ENCODE data around the gene C12orf57. TPM values are rescaled to one million over a fixed set of nuclear protein-coding genes. Genes with fewer than 3 reads are reported as not detected.
A peak's percentile ranks its signal among the peaks of the same experiment; 100 is the strongest.

Gene C12orf57
- total RNA-seq, 3 donors from 2014 or later (not counting 1 experiment from before 2014, with no cell fraction given) = 125 to 157 (median 126) TPM

- Histone ChIP-seq H3K27ac (ENCODE audit: low read length) (peak overlapping the region; percentile 96), H3K4me1 (ENCODE audit: control insufficient read depth, insufficient read depth, low read length) (peaks cover 58% of the 10 kb centered on the region), H3K9me3 (ENCODE audit: control insufficient read depth, insufficient read depth, low read length) (no peaks in the 10 kb centered on the region), H3K36me3 (ENCODE audit: control insufficient read depth, insufficient read depth, low read length) (peaks cover 57% of the 10 kb centered on the region), H3K27me3 (ENCODE audit: control insufficient read depth, insufficient read depth, low read length) (no peaks in the 10 kb centered on the region), H3K4me3 (ENCODE audit: low read length) (no peak overlapping the region)
- ATAC-seq = no peak
- peaks cover 36 to 47% of the 10 kb centered on the region in 2 donors for H3K4me1 Mint-ChIP-seq
- H3K27ac Mint-ChIP-seq = peak overlapping the region in 1 of 2 donors; percentile 98
- WGBS (ENCODE audit: insufficient coverage) = 90% methylated on average over 32 of the region's 32 CpGs
- H3K36me3 Mint-ChIP-seq = peaks cover 6% of the 10 kb centered on the region
- H3K27me3 Mint-ChIP-seq (ENCODE audit: low read depth in 2 of 2) = no peaks in the 10 kb centered on the region
- intact Hi-C loops (cut with micrococcal nuclease) = no loop called here
- no peak for TF ChIP-seq CTCF (IDR thresholded peaks at IDR 0.05)
- DNase-seq = no peak
- no peak overlapping the region for H3K4me3 Mint-ChIP-seq
- H3K9me3 Mint-ChIP-seq = no peaks in the 10 kb centered on the region
These were observed 19.4 kb downstream of the C12orf57 start for GRCh38 chr12:6963016-6963731.

- peaks cover 52% of the 10 kb centered on the region for H3K4me1 ChIP-seq (ENCODE audit: control insufficient read depth, insufficient read depth, low read length)
- ATAC-seq (no peak), DNase-seq (no peak)
- no peak overlapping the region for H3K4me3 ChIP-seq (ENCODE audit: low read length)
- TF ChIP-seq CTCF (IDR thresholded peaks at IDR 0.05) = no peak
- no peaks in the 10 kb centered on the region for H3K9me3 ChIP-seq (ENCODE audit: control insufficient read depth, insufficient read depth, low read length)
- H3K36me3 ChIP-seq (ENCODE audit: control insufficient read depth, insufficient read depth, low read length) = peaks cover 58% of the 10 kb centered on the region
- WGBS (ENCODE audit: insufficient coverage) = 88% methylated on average over 17 of the region's 17 CpGs
- no peak overlapping the region for H3K27ac ChIP-seq (ENCODE audit: low read length)
- H3K36me3 Mint-ChIP-seq = peaks cover 6% of the 10 kb centered on the region
- H3K4me3 Mint-ChIP-seq = no peak overlapping the region
- intact Hi-C loops (cut with micrococcal nuclease) = no loop called here
- no peaks in the 10 kb centered on the region for H3K27me3 Mint-ChIP-seq (ENCODE audit: low read depth in 2 of 2)
- peaks cover 32 to 44% of the 10 kb centered on the region in 2 donors for H3K4me1 Mint-ChIP-seq
- no peaks in the 10 kb centered on the region for H3K9me3 Mint-ChIP-seq
- peak overlapping the region; percentile 80 to 82 for H3K27ac Mint-ChIP-seq
- no peaks in the 10 kb centered on the region for H3K27me3 ChIP-seq (ENCODE audit: control insufficient read depth, insufficient read depth, low read length)
These were observed 20.1 kb downstream of the C12orf57 start for GRCh38 chr12:6963791-6964413.

- peaks cover 32 to 43% of the 10 kb centered on the region in 2 donors for H3K4me1 Mint-ChIP-seq
These were observed 20.8 kb downstream of the C12orf57 start for GRCh38 chr12:6964605-6965025.

More at GRCh38 chr12:6964605-6965025, 20.8 kb downstream of the C12orf57 start:
- Histone ChIP-seq H3K27ac (ENCODE audit: low read length) (peak overlapping the region; percentile 38), H3K4me1 (ENCODE audit: control insufficient read depth, insufficient read depth, low read length) (peaks cover 52% of the 10 kb centered on the region), H3K36me3 (ENCODE audit: control insufficient read depth, insufficient read depth, low read length) (peaks cover 60% of the 10 kb centered on the region), H3K27me3 (ENCODE audit: control insufficient read depth, insufficient read depth, low read length) (no peaks in the 10 kb centered on the region), H3K4me3 (ENCODE audit: low read length) (no peak overlapping the region), H3K9me3 (ENCODE audit: control insufficient read depth, insufficient read depth, low read length) (no peaks in the 10 kb centered on the region)
- TF ChIP-seq CTCF (IDR thresholded peaks at IDR 0.05) = no peak
- H3K27me3 Mint-ChIP-seq (ENCODE audit: low read depth in 2 of 2) = no peaks in the 10 kb centered on the region
- intact Hi-C loops (cut with micrococcal nuclease) = loop anchor here (1.0 kb wide), 2 partner anchors 20 to 40 kb away; partner anchors contain the start of gene C12orf57
- DNase-seq = no peak
- peak overlapping the region; percentile 80 to 82 for H3K27ac Mint-ChIP-seq
- no peaks in the 10 kb centered on the region for H3K9me3 Mint-ChIP-seq
- H3K4me3 Mint-ChIP-seq = no peak overlapping the region
- peaks cover 6% of the 10 kb centered on the region for H3K36me3 Mint-ChIP-seq
- 80% methylated on average over 8 of the region's 8 CpGs for WGBS (ENCODE audit: insufficient coverage)
- no peak for ATAC-seq
